Measurements from ENCODE around the gene DMD. TPM values are rescaled to one million over a fixed set of nuclear protein-coding genes. Genes with fewer than 3 reads are reported as not detected.

The DMD gene
- total and polyA plus RNA-seq, 2 experiments from 2014 or later, result 73.5 to 90.7 TPM

DNA sequence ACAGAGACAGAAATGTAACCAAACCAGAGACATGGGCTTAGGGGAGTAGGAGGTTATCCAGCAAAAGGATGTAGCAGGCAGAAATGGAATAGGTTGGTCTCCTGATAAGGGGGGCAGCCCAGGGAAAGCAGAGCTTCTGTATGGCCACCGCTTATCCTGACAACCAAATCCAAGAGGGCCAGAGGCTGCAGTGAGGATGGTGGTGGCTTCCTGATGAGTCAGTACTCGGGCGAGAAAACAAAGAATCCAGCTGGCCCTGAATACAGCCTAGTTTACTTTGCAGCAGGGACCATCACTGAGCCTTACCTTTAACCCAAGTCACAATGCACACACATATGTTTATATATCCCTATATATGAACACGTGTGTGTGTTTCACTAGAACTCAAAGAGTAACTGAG lies 2009.8 kb downstream of the DMD start:
- TF ChIP-seq CTCF (IDR thresholded peaks at IDR 0.05; ENCODE audit: low read depth, low read length), result no peak
- Histone ChIP-seq H3K27ac (no peak overlapping the region), H3K27me3 (no peaks in the 10 kb centered on the region), H3K4me3 (no peak overlapping the region), H3K4me1 (ENCODE audit: low read depth) (no peaks in the 10 kb centered on the region), H3K36me3 (no peaks in the 10 kb centered on the region), H3K9me3 (ENCODE audit: low read depth) (no peaks in the 10 kb centered on the region)
- DNase-seq (ENCODE audit: low read depth in 1 of 2, low spot score in 1 of 2), result peak in 1 of 2 donors; percentile 23

DNA sequence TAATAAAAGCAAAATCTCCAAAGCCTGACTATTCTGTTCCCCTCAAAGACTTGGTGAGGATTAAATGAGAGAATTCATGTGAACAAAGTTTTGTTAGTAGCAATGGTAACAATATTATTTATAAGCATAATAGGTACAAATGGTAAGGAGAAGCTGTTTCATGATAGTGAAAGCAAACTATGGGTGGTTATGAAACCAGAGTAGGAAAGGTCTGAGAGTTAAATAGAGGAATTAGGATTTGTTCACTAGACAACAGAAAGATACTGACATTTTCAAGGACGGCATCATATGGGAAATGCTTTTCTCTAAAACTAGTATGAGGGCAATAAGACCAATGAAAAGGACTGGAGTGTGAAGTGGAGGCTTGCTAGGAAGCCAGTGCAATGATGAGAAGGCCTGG lies 2010.9 kb downstream of the DMD start:
- no peak for TF ChIP-seq CTCF (IDR thresholded peaks at IDR 0.05; ENCODE audit: low read depth, low read length)
- Histone ChIP-seq H3K27me3 (no peaks in the 10 kb centered on the region), H3K27ac (no peak overlapping the region), H3K4me3 (no peak overlapping the region), H3K4me1 (ENCODE audit: low read depth) (no peaks in the 10 kb centered on the region), H3K36me3 (no peaks in the 10 kb centered on the region), H3K9me3 (ENCODE audit: low read depth) (no peaks in the 10 kb centered on the region)
- DNase-seq (ENCODE audit: low read depth in 1 of 2, low spot score in 1 of 2), result no peak

DNA sequence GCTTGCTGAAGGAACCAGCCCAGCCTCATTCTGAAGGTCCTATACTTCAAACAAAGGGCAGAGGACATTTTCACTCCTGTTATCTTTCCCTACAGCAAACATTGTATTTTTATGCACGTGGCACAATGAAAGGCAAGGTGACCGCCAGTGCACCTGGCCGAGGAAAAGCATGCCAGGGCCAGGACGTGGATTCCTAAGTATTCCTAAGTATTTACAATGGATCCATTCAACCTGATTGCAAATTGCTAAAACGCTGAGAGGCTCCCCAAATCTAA lies 2011.6 kb downstream of the DMD start:
- DNase-seq (ENCODE audit: low read depth in 1 of 2, low spot score in 1 of 2), result no peak
- H3K4me3 ChIP-seq, result no peak overlapping the region
- no peak for TF ChIP-seq CTCF (IDR thresholded peaks at IDR 0.05; ENCODE audit: low read depth, low read length)
- no peaks in the 10 kb centered on the region for H3K27me3 ChIP-seq
- no peaks in the 10 kb centered on the region for H3K9me3 ChIP-seq (ENCODE audit: low read depth)
- H3K4me1 ChIP-seq (ENCODE audit: low read depth), result no peaks in the 10 kb centered on the region
- no peaks in the 10 kb centered on the region for H3K36me3 ChIP-seq
- H3K27ac ChIP-seq, result no peak overlapping the region

- Histone ChIP-seq H3K27me3 (no peaks in the 10 kb centered on the region), H3K36me3 (no peaks in the 10 kb centered on the region), H3K9me3 (ENCODE audit: low read depth) (no peaks in the 10 kb centered on the region), H3K4me1 (ENCODE audit: low read depth) (no peaks in the 10 kb centered on the region), H3K27ac (no peak overlapping the region), H3K4me3 (no peak overlapping the region)
- peak in 1 of 2 donors; percentile 45 for DNase-seq (ENCODE audit: low read depth in 1 of 2, low spot score in 1 of 2)
- no peak for TF ChIP-seq CTCF (IDR thresholded peaks at IDR 0.05; ENCODE audit: low read depth, low read length)
These were observed 2012.1 kb downstream of the DMD start for GRCh38 chrX:31199056-31199839.

DNA sequence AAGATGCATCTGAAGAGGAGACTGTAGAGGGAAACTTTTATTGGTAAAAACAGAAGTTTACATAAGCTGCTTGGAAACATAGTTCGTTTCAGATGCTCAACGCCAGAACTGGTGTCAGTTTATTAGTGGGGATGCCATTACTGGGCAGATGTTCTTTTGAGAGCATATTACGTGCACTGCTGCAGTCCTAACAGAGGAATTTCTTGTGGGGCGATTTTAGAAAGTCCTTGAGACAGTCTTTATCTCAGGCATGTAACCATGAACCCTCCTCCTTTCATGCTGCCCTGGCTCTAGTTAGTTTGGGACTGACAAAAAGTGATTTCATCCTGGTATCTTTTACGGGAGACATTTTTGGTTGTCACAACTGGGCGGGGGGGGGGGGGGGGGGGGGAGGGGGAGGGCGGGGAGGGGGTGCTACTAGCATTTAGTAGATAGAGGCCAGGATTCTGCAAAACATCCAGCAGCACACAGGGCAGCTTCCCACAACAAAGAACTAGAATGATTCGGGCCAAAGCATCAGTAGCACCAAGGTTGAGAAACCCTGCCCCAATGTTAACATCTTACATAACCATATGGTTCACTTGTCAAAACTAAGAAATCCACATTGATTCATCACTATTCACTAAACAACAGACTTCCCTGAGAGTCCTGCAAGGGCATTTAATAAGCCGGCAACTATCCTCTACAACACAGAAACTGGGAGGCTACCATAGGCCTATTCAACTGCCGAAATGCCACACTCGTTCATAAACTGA lies 2021.0 kb downstream of the DMD start:
- H3K4me1 ChIP-seq (ENCODE audit: low read depth), result no peaks in the 10 kb centered on the region
- TF ChIP-seq CTCF (IDR thresholded peaks at IDR 0.05; ENCODE audit: low read depth, low read length), result no peak
- H3K27me3 ChIP-seq, result no peaks in the 10 kb centered on the region
- no peak overlapping the region for H3K4me3 ChIP-seq
- H3K27ac ChIP-seq, result no peak overlapping the region
- DNase-seq (ENCODE audit: low read depth in 1 of 2, low spot score in 1 of 2), result peak; percentile 3 to 32
- no peaks in the 10 kb centered on the region for H3K9me3 ChIP-seq (ENCODE audit: low read depth)
- no peaks in the 10 kb centered on the region for H3K36me3 ChIP-seq

Data from cardiac muscle cell (in vitro differentiated cells and primary cell).